HS-27A (cell line): ENCODE data around the gene MVD.

Experiments used
- DNase-seq: peaks from one replicate; pipeline ENCODE4 v3.0.0-alpha.2; 2012; ENCODE audit warnings: low read depth, missing footprints

MVD gene

DNA sequence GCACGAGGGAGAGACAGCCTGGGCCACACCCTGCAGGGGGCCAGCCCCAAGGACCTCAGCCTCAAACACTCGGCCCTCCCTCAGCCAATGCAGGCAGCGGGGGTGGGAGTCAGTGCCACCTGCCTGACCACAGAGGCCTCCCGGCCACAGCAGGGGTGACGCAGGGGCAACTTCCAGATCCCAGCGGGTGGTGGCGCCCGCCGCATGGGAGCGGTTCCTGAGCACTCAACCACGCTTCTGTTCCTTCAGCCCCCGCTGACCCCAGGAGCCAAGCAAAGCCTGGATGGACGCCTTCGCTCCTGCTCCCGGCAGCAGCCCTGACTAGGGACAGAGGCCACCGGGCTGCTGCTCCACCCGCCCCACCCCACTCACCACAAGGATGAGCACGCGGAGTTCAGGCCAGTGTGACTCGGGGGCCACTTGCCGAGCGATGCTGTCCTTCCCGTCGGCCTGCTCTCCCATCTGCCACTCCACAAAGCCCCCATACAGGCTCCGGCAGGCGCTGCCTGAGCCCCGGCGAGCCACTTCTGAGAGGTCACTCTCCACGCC, 7.1 kb downstream of the MVD start:
- no peak for DNase-seq

DNA sequence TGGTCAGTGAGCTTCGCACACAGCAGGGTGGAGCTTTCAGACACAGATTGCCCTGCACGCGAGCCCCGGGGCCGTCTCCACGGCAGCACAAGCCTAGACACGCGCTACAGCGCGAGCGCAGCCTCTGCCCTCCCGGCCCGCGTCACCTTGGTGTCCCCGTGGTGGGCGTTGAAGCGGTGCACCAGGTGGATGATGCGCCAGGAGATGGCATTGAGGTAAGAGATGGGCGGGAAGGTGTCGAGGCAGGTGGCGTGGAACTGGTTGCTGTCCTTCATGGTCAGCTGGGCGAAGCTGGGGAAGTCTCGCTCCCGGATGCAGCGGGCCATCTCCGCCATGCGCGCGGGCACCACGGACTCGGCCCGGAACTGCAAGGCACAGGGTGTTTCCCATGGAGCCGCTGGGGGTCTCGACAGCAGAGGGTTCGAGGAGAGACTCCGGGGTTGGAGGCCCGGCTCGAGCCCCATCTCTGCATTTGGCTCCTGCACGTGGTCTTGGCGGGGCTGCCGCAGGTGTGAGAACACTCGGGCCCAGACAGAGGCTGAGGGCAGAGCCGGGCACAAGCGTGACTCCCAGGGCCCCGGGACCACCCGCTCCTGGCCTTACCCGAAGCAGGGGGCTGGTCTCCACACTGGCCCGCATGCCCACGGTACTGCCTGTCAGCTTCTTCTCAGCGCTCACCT, 7.7 kb downstream of the MVD start:
- no peak for DNase-seq

DNA sequence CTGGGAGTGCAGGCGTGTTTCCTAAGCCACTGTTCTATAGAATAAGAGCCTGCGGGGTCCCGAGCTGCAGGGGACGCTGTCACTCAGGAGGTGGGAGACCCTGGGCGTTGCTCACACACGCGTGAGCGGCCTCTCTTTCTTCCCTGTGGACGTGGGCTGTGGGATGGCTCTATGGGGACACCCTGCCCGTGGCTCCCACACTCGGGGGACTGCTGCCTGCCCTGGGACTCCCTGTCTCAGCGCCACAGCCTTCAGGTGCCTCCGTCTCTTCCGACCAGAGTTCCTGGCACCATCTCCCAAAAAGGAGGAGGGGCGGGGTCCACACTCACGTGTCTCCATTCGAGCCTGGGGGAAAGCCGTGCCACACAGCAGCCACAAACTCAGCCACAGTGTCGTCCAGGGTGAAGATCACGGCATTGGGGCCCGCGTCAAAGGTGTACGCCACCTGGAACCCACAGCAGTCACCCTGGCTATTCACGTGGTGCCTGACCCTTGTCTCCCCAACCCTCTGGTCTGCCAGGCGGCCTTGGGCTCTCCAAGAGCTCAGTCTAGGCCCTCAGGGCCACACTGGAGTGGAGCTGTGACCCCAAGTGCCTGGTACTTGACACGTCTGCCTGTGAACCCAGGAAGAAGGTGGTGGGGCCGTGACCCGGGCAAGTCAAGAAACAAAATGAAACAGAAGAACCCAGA, 8.4 kb downstream of the MVD start:
- DNase-seq, result no peak

DNA sequence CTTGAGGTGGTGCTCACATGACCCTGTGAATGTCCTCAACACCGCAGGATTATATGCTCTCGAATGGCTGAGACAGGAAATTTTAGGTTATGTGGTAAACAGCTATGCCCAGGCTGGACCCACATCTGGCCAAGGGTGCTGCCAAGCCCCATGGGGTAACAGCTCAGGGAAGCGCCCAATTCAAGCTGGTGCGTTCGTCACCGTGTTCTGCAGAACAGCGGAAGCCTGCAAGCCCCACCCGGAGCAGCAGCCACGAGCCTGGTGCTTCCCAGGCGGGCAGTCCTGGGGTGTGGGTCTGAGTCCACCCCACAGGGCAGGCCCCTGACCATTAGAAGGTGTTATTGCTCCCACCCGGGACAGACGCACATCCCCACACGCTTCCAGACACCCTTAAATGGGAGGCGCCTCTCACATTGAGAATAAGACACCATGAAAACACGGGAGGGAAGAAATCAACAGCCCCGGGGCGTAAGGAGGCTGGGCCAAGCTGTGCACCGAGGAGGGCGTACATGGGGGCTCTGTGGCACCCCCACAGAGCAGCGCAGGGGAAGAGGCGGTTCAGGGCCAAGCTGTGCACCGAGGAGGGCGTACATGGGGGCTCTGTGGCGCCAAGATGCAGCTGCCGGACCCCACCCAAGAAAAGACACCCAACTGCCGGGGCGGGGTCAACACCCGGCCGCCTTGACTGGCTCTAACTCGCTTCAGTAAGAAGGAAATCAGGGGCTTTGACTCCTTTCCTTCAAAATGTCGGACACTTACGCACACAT, 9.1 kb downstream of the MVD start:
- DNase-seq, result no peak

DNA sequence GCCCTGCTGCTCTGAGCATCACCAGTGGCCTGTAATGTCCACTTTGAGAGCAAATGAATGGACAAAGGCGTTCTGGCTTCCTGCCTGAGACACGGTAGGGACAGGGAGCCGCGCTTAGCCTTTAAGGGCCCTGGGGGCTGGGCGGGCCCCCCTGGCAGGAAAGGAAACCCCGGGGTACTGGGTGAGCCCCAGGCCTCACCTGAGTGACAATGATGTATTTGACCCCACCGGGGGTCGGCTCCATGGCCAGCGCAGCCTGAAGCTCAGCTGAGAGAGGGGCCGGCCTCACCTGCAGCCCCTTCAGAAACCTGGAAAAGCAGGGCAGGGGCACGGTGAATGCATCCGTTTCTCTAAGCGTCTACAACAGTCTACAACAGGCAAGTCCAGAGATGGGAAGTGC, 9.8 kb downstream of the MVD start:
- no peak for DNase-seq

DNA sequence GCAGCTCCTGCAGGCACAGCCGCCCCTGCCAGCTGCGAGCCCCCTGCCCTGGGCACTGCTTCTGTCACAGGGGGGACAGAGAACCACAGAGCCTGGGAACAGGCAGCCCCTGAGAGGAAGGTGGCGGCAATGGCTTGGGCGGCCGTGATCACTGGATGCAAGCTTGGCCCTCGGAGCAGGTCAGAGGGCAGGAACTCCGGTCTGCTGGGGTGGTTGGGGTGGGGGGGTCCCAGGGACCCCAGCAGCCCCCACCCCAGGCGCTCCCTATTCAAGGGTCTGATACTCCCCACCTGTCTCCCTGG, 10.2 kb downstream of the MVD start:
- DNase-seq, result no peak

DNA sequence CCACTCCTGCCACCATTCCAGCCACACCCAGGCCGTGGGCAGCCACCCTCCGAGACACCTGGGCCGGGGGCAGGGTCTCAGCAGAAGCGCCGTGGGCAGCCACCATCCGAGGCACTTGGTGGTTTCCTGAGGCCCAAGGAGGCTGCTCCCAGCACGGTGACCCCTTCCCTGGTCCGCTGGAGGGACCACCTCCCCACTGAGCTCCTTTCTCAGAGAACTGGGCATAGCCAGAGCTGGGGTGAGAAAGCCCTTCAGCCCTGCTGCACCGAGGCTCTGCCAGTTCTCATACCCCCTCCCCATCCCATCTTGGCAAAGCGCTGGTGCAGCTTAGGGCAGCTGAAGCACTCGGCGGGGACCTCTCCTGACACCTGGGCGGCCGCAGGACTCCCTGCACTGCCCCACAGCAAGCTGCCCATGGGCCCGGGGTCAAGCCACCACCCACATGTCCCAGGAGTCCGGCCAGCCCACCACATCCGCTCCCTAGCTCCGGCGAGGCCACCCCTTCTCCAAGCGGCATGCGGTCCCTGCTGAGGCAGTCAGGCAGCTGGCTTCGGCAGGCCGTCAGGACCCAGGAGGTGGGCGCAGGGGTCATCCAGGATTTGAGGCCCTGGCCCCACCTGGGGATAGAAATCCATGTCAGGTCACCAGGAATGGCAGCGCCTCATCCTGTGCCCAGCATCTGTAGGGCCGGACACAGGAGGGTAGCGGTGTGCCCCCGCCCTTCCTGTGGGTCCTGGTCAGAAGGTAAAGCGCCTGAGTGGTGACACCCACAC, 10.7 kb downstream of the MVD start:
- DNase-seq, result no peak

DNA sequence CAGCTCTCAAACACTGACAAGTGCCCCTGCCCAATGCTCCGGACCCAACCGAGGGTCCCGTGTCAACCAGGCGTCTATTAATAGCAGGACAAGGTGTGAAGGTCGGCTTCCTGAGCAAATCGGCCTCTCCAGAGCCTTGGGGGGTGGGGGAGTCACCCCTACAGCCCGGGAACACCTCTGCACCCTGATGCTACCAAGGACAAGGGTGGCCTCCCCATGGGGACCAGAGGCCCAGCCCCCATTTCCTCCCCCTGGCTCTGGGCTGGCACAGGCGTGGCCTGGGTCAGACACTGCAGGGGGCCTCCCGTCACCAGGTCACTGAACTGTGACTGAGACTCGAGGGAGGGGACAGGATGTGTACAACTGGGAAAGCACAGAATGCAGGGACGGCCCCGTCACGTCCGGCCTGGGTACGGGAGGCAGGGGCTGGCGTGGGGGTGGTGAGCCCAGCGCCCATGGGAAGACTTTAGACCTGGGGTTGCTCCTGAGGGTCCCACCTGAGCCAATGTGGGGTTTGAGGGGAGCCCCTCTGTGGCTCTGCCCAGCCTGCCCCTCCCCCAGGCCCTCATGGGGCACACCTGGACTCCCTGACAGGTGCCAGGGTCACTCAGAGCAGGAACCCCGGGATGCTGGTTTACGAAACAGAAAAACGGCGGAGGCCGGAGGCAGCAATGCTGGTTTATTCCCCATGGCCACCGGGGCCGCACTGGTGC, 11.5 kb downstream of the MVD start:
- DNase-seq, result no peak

DNA sequence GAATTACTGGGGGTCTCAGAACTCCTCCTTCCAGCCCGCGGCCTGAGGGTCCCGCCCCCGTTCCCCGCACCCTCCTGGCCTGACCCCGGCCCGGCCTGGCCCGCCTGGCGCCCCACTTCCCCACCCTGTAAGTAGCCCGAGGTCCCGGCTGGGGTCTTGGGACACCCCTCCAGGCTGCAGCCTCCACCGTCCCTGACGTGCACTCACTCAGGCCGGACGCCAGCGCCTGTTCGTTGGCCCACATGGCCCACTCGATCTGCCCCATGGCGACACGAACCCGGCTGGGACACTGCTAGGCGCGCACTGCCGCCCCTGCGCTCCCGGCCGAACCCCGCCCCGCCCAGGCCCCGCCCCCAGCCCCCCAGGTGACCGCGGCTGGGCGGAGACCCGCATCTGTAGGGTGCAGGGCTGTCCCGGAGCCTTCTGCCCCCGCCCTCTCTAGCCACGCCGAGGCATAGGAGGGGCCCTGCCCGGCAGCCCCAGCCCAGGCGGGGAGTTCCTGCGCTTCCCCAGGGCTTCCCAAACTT, 12.1 kb downstream of the MVD start, which contains the start of gene CYBA:
TSS of gene CYBA (minus strand) at position 305 of the 527 bp plus-strand sequence. CDS start at position 265, 40 bp downstream.
- no peak for DNase-seq

DNA sequence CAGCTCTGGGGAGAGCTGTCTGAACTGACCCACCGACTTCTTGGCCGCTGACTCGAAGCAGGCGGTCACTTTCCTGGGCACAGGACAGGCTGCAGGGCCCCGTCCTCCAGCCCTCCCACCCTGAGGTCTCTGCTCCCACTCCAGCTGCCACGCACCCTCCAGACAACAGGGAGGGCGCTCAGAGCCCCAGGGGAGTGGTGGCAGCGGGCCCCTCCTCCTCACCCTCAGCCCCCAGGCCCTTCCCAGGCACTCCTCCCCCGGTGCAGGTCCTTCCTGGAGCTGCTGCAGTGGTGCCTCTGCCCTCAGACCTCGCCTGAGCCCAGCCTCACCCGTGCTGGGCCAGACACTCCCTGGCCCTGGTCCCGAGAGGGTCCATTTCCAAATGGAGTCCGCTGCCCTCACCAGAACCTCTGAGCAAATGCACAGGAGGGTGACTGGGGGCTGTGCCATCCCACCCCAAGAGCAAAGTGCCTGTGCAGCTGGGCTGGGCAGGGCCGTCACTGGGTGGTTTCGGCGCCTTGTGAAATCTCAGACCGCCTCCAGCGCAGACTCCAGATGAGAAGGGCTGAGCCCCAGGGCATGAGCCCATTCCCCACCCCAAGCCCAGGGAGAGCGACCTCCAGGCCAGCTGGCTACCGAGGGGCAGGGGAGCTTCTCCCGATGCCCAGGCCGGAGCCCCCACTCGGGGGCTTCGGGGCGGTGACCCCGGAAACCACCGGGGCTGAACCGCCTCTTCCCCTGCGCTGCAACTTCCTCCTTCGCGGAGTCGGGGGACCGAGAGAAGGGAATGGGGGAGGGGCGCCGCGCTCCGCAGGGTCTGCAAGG, 12.8 kb downstream of the MVD start:
- DNase-seq, result no peak

DNA sequence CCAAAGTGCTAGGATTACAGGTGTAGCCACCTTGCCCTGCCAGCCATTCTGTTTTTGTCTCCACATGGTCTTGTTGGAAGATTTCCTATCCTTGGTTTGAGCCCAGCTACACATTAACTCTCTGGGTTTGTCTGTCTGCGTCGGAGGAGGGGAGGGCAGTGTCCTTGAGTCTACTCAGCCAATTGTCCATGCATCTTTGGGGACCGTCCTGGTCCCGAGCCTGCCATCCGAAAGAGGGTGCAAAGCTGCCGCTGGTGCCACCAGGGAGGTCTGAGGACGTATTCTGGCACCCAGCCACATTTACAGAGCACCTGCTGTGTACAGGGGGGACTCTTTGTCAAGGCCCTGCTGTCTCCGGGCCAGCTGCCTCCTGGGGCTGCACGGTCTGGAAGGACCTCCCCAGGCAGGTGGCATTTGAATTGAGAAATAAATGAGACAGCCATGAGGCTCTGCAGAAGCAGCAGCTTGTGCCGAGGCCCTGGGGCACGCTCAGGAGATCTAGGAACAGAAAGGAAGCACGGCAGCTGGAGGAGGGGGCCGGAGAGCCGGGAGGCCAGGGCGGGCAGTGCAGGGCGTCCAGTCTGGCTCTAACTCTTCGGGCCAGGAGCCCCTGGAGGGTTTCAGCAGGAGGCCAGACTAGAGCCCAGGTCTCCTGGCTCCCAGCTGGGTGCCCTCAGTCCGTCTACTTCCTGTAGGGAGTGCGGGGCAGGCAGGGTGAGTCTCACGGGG, 13.5 kb downstream of the MVD start:
- DNase-seq, result no peak

DNA sequence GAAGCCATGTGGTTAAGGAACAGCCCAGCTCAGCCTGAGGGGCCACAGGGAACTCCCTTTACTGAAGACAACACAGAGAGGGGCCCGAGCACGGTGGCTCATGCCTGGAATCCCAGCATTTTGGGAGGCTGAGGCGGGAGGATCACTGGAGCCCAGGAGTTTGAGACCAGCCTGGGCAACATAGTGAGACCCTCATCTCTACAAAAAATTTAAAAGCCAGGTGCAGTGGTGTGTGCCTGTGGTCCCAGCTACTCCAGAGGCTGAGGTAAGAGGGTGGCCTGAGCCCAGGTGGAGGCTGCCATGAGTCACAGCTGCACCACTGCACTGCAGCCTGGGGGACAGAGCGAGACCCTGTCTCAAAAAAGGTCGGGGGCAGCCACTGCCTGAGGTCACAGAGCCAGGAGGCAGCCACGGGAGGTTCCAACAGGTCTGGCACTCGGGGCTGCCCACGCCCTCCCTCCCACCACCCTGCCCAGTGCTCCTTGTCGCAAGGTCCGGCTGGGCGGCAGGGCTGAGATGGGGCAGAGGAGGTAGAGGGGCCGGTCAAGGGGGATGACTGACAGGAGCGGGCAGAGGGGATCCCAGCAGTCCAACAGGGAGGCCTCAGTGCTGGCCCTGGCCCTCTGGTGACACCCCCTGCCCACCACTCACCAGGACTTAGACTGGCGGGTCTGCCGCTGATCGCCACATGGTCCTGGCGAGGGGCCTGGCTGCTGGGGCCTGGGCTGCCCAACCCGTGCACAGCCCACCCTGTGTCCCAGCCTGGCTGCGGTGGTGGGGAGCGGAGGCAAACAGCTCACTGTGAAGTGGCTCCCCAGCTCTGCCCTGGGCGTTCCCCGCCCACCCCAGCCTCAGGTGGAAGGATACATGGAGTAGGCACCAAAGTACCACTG, 15.5 kb downstream of the MVD start:
- DNase-seq, result no peak

DNA sequence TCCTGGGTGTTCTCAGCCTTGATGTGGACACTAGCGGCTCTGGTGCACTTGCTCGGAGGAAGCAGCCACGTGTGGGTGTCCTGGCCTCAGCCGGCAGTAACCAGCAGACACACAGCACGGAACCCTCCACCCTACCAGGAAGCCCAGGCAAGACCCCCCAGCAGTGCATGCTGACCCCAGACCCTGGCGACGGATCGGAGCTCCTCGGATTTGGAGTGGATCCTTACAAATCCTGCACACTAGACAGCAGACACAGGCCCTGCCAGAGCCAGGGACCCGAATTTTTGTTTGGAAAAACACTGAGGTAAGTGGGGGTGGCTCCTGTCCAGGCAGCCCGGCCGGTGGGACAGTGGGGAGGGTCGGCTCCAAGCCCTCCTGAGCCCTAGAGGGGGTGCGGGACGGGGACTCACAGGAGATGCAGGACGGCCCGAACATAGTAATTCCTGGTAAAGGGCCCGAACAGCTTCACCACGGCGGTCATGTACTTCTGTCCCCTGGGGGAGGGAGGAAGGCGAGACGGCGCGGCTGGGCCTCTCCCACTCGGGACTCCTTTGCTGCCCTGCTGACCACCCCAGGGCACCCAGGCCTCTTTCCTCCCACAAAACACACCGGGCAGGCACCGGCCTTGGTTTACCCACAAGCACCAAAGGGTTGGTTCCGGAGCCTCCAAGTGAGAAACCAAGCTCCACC, 16.4 kb downstream of the MVD start:
- DNase-seq, result no peak

DNA sequence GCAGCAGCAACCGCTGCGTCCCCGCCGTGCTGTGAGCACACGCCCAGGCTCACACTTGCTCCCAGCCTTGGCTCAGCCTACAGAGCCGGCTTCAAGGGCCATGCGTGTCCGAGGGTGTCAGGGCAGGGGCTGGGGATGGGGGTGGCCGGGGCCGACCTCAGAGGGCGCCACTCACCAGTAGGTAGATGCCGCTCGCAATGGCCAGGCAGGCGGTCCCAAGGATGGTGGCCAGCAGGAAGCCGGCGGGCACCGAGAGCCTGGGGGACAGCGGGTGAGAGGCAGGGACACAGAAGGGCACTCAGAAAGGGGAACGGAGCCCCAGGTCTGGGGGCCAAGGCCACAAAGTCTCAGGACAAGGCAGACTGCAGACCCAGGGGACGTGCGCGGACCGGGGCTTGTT, 16.9 kb downstream of the MVD start:
- DNase-seq, result no peak

DNA sequence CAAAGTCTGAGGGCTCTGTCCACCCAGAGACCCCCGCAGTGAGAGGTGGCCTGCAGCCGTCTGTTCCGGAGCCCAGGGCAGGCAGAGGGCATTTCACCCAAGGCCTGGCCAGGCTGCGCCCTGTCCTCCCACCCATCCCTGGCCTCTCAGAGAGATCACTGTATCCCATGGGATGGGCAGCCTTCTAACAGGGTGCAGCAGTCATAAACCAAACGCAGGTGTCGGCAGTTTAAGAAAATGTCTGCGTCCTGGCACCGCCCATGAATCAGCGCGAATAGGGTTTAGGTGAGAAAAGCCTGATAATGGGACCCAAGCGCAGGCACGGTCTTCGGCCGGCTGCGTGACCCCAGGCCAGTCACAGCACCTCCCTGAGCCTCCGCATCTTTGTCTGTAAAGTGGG, 17.4 kb downstream of the MVD start:
- DNase-seq, result no peak

DNA sequence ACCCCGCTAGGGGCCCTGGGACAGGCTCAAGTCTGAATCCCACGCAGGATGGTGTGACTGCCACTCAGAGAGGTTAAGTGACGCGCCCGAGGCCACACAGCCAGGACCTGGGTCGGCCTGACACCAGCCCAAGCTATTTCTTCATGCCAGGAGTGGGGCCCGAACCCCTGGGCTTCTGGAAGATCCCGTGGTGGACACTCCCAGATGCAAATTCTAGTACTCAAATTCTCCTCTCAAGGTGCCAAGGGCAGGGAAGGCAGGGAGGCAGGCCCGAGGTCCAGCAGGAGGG, 19.3 kb downstream of the MVD start:
- DNase-seq, result no peak

DNA sequence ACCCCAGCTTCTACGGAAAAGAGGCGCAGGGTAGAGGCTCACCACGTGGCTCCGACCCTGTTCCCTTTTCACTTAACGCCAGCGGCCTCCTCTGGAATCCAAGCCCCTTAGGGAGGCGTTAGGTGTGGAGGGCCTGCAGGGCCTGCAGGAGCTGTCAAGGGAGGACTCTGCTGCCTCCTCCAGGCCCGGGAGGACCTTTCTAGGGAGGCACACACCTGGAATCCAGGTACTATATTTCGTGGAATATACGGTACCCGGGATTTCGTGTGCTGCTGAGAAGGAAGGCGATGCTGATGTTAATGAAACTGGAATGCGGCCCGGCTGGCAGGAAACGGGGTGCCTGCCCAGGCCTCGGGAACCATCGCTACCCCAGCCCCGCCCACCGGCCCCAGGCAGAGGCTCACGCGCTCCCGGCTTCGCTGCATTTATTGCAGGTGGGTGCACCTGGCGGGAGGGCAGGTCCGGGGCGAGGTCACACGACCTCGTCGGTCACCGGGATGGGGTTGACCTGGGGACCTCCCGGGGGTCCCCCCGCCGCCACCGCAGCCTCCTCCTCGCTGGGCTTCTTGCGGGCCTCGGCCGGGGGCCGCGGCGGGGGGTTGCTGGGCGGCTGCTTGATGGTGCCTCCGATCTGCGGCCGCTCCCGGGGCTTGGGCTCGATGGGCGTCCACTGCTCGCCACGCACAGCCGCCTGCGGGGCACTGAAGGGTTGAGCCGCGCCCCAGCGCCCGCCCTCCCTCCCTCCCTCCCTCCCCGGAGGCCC, 19.8 kb downstream of the MVD start:
- DNase-seq, result no peak
